ENCODE results near the gene SYNDIG1. TPM values are rescaled to one million over a fixed set of nuclear protein-coding genes. Genes with fewer than 3 reads are reported as not detected.

SYNDIG1 gene
- total RNA-seq, 1 experiment from 2014 or later = not detected

GRCh38 chr20:24627291-24627690 lies 157.9 kb downstream of the SYNDIG1 start:
- Mint-ChIP-seq H3K27ac (ENCODE audit: unreplicated experiment) (no peak overlapping the region), H3K4me3 (ENCODE audit: low read depth, unreplicated experiment) (no peak overlapping the region), H3K36me3 (ENCODE audit: insufficient read depth, unreplicated experiment) (no peaks in the 10 kb centered on the region), H3K4me1 (ENCODE audit: low read depth, unreplicated experiment) (no peaks in the 10 kb centered on the region), H3K27me3 (ENCODE audit: unreplicated experiment) (peaks cover 4% of the 10 kb centered on the region), H3K9me3 (ENCODE audit: low read depth, unreplicated experiment) (no peaks in the 10 kb centered on the region)
- CTCF ChIA-PET = no interaction called here
- DNase-seq = no peak
- BruUV-seq (replicated peaks) = no TSS peak
- TF ChIP-seq CTCF (IDR thresholded peaks at IDR 0.05; ENCODE audit: unreplicated experiment) = no peak
- intact Hi-C loops (cut with micrococcal nuclease; ENCODE audit: unreplicated experiment) = no loop called here

GRCh38 chr20:24627926-24628325 lies 158.5 kb downstream of the SYNDIG1 start:
- no peaks in the 10 kb centered on the region for H3K4me1 Mint-ChIP-seq (ENCODE audit: low read depth, unreplicated experiment)
- H3K4me3 Mint-ChIP-seq (ENCODE audit: low read depth, unreplicated experiment) = no peak overlapping the region
- BruUV-seq (replicated peaks) = no TSS peak
- no peak for DNase-seq
- TF ChIP-seq CTCF (IDR thresholded peaks at IDR 0.05; ENCODE audit: unreplicated experiment) = no peak
- CTCF ChIA-PET = no interaction called here
- H3K27me3 Mint-ChIP-seq (ENCODE audit: unreplicated experiment) = no peaks in the 10 kb centered on the region
- intact Hi-C loops (cut with micrococcal nuclease; ENCODE audit: unreplicated experiment) = no loop called here
- H3K9me3 Mint-ChIP-seq (ENCODE audit: low read depth, unreplicated experiment) = no peaks in the 10 kb centered on the region
- H3K27ac Mint-ChIP-seq (ENCODE audit: unreplicated experiment) = no peak overlapping the region
- no peaks in the 10 kb centered on the region for H3K36me3 Mint-ChIP-seq (ENCODE audit: insufficient read depth, unreplicated experiment)

- CTCF ChIA-PET = no interaction called here
- Mint-ChIP-seq H3K27ac (ENCODE audit: unreplicated experiment) (no peak overlapping the region), H3K27me3 (ENCODE audit: unreplicated experiment) (no peaks in the 10 kb centered on the region), H3K36me3 (ENCODE audit: insufficient read depth, unreplicated experiment) (no peaks in the 10 kb centered on the region), H3K4me1 (ENCODE audit: low read depth, unreplicated experiment) (no peaks in the 10 kb centered on the region), H3K9me3 (ENCODE audit: low read depth, unreplicated experiment) (no peaks in the 10 kb centered on the region), H3K4me3 (ENCODE audit: low read depth, unreplicated experiment) (no peak overlapping the region)
- BruUV-seq (replicated peaks) = no TSS peak
- no peak for DNase-seq
- intact Hi-C loops (cut with micrococcal nuclease; ENCODE audit: unreplicated experiment) = no loop called here
- no peak for TF ChIP-seq CTCF (IDR thresholded peaks at IDR 0.05; ENCODE audit: unreplicated experiment)
Measured at GRCh38 chr20:24628985-24629384, 159.6 kb downstream of the SYNDIG1 start.

GRCh38 chr20:24629668-24630067 lies 160.2 kb downstream of the SYNDIG1 start:
- Mint-ChIP-seq H3K36me3 (ENCODE audit: insufficient read depth, unreplicated experiment) (no peaks in the 10 kb centered on the region), H3K9me3 (ENCODE audit: low read depth, unreplicated experiment) (no peaks in the 10 kb centered on the region), H3K27ac (ENCODE audit: unreplicated experiment) (no peak overlapping the region), H3K4me1 (ENCODE audit: low read depth, unreplicated experiment) (no peaks in the 10 kb centered on the region), H3K4me3 (ENCODE audit: low read depth, unreplicated experiment) (no peak overlapping the region), H3K27me3 (ENCODE audit: unreplicated experiment) (no peaks in the 10 kb centered on the region)
- no peak for TF ChIP-seq CTCF (IDR thresholded peaks at IDR 0.05; ENCODE audit: unreplicated experiment)
- no TSS peak for BruUV-seq (replicated peaks)
- intact Hi-C loops (cut with micrococcal nuclease; ENCODE audit: unreplicated experiment) = no loop called here
- DNase-seq = no peak
- CTCF ChIA-PET = no interaction called here
